ENCODE data around the gene IMP4. TPM values are rescaled to one million over a fixed set of nuclear protein-coding genes. Genes with fewer than 3 reads are reported as not detected.

IMP4 gene
- total and polyA plus RNA-seq, 2 of the 13 experiments (the other 11 are each of a cell fraction or from before 2014, with no cell fraction given): 142 to 158 TPM

GRCh38 chr2:130355578-130356431 is 13.1 kb downstream of the IMP4 start, which contains the start of gene PTPN18:
TSS of gene PTPN18 (plus strand) at chr2:130356056. CDS start at chr2:130356108, 52 bp downstream.
- CTCF ChIA-PET (ENCODE audit: low intra/inter-chr PET ratio, low total read pairs): no interaction called here
- TF ChIP-seq GTF3A (CRISPR knock-in tag; conservative IDR thresholded peaks at IDR 0.05) (no peak), ZNF816 (CRISPR knock-in tag; IDR thresholded peaks at IDR 0.05; ENCODE audit: borderline replicate concordance) (no peak; the same call in 1 of the 2 replicates), NR3C1 (CRISPR knock-in tag; IDR thresholded peaks at IDR 0.05) (no peak), MXD1 (CRISPR knock-in tag; IDR thresholded peaks at IDR 0.05) (no peak), CSRNP1 (CRISPR knock-in tag; IDR thresholded peaks at IDR 0.05) (no peak), PCBP1 (IDR thresholded peaks at IDR 0.05; ENCODE audit: borderline replicate concordance, low read depth, low read length) (no peak), ZNF484 (CRISPR knock-in tag; IDR thresholded peaks at IDR 0.05; ENCODE audit: borderline replicate concordance, low read depth) (no peak), TFDP2 (CRISPR knock-in tag; IDR thresholded peaks at IDR 0.05) (peak; percentile 67), ZSCAN29 (CRISPR knock-in tag; conservative IDR thresholded peaks at IDR 0.05) (no peak; the same call in 1 of the 2 replicates), ZNF737 (CRISPR knock-in tag; IDR thresholded peaks at IDR 0.05; ENCODE audit: borderline replicate concordance) (no peak), TRIM24 (CRISPR knock-in tag; IDR thresholded peaks at IDR 0.05) (no peak), DR1 (CRISPR knock-in tag; IDR thresholded peaks at IDR 0.05) (peak; percentile 23; the same call in 1 of the 2 replicates), MIER3 (CRISPR knock-in tag; IDR thresholded peaks at IDR 0.05; ENCODE audit: borderline replicate concordance) (no peak), ZNF782 (CRISPR knock-in tag; IDR thresholded peaks at IDR 0.05; ENCODE audit: borderline replicate concordance) (peak; percentile 88; the same call in 1 of the 2 replicates), IKZF5 (CRISPR knock-in tag; IDR thresholded peaks at IDR 0.05) (peak; percentile 64), ZNF367 (CRISPR knock-in tag; IDR thresholded peaks at IDR 0.05; ENCODE audit: borderline replicate concordance) (0 out of 2 replicates have a peak, but pooled peaks have one; percentile 43), ZNF362 (CRISPR knock-in tag; IDR thresholded peaks at IDR 0.05; ENCODE audit: borderline replicate concordance) (peak; percentile 70; the same call in 1 of the 2 replicates)

More at GRCh38 chr2:130355578-130356431, 13.1 kb downstream of the IMP4 start, which contains the start of gene PTPN18:
- Histone ChIP-seq H3K27me3 (ENCODE audit: control insufficient read depth in 1 of 2, insufficient read depth in 2 of 2, low read length in 2 of 2) (no peaks in the 10 kb centered on the region; a peak in 1 of 5 replicates), H3K9ac (ENCODE audit: insufficient read depth, low read depth, low read length) (peak within 1 kb of the TSS; percentile 86), H4K20me1 (ENCODE audit: insufficient read depth, low read length) (no peaks in the 10 kb centered on the region; the same call in 1 of the 2 replicates), H3K4me3 (replicated peaks in 1 of 3; ENCODE audit: insufficient read depth in 1 of 3, low read depth in 2 of 3, low read length in 3 of 3) (peak within 1 kb of the TSS; percentile 74 to 97 (median 94)), H2AFZ (ENCODE audit: low read length) (peak within 1 kb of the TSS; percentile 39), H3K4me1 (ENCODE audit: insufficient read depth, low read length) (peaks cover 30% of the 10 kb centered on the region), H3K79me2 (ENCODE audit: insufficient read depth, low read length) (peaks cover 6% of the 10 kb centered on the region), H3K27ac (ENCODE audit: extremely low read length, insufficient read depth, low read length) (peak within 1 kb of the TSS; percentile 73), H3K36me3 (replicated peaks in 1 of 2; ENCODE audit: control insufficient read depth in 1 of 2, insufficient read depth in 2 of 2, low read length in 2 of 2) (no peaks in the 10 kb centered on the region), H3K4me2 (ENCODE audit: low read depth, low read length) (peak within 1 kb of the TSS; percentile 92), H3K9me3 (ENCODE audit: low read length) (no peaks in the 10 kb centered on the region)
- in situ Hi-C loops (cut with HindIII; ENCODE audit: extremely low pct_ligation_motif_present, low pct_unique_long_range_greater_than_20kb) (no loop called here), intact Hi-C loops (cut with micrococcal nuclease; ENCODE audit: unreplicated experiment) (loop anchor here (1.0 to 5.0 kb wide), 2 partner anchors 14 to 36 kb away; partner anchors contain the start of gene IMP4)
- no TSS peak for BruUV-seq (replicated peaks)
- ATAC-seq: peak; percentile 95
- WGBS (ENCODE audit: low lambda C conversion rate): 0% methylated on average over 21 of the region's 107 CpGs
- FAIRE-seq: peak; percentile 8
- POLR2A ChIA-PET: interaction anchor here (1.0 to 5.7 kb wide), 8 partner anchors 9 to 174 kb away, joined by 3 to 120 read pairs (median 4); partner anchors contain the start of genes IMP4 and SMPD4
- peak; percentile 87 for DNase-seq (ENCODE audit: low spot score)
